Bronchial epithelial cell (primary cell): ENCODE results near the gene RAB27B. TPM values are rescaled to one million over a fixed set of nuclear protein-coding genes. Genes with fewer than 3 reads are reported as not detected.

Experiments used
- DNase-seq: peaks from one replicate; pipeline ENCODE4 v3.0.0-alpha.2; 2010; ENCODE audit warnings: low read depth
- FAIRE-seq: peaks from 2 replicates; lab custom pipeline; 2011; peaks lifted over from hg19 to GRCh38; lab: Jason Lieb, UNC
- H3K27me3 ChIP-seq: 2 replicates; pipeline ENCODE4 v1.5.1; 2011; ENCODE audit warnings: low read length; ENCODE audit not compliant: control insufficient read depth, insufficient read depth
- H3K36me3 ChIP-seq: 2 replicates; pipeline ENCODE4 v1.5.1; 2011; ENCODE audit warnings: low read length; ENCODE audit not compliant: control insufficient read depth, insufficient read depth
- H3K4me3 ChIP-seq: 2 replicates; pipeline ENCODE4 v1.5.1; 2011; ENCODE audit warnings: mild to moderate bottlenecking, low read depth, low read length, control low read depth
- CTCF ChIP-seq: IDR thresholded peaks from 2 replicates; pipeline ENCODE4 v1.5.1; 2011; ENCODE audit warnings: mild to moderate bottlenecking, moderate library complexity, low read length, control low read depth, inconsistent platforms; ENCODE audit not compliant: insufficient read depth, severe bottlenecking
- total RNA-seq: library from RNA; depleted of rRNA; stranded (reverse); fragments of >200 nt; gene quantifications from 2 replicates; pipeline ENCODE4 v1.2.1, GENCODE V29; 2014

RAB27B gene
- total RNA-seq, 1 donor from 2014 or later = 72.7 TPM

DNA sequence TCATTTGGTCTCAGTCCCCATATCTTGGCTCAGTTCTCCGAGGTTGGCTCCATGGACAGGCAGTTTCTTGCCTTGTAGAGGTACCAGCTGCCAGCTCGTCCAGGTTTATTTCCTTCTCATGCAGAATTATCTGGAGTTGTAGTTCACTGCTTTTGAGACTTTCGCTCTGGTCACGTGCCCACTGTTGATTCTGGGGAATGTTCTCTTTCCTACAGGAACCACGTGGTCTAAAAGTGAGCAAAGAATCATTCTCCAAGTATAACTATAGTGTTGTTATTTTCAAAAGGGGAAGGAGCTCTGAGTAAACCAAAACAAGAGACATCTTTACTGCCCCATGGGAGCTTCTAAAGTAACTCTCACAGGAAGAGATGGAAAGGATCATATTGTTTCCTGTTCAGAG lies 41.2 kb upstream of the RAB27B start:
- DNase-seq = no peak
- no peaks in the 10 kb centered on the region for H3K27me3 ChIP-seq
- FAIRE-seq = no peak
- no peaks in the 10 kb centered on the region for H3K36me3 ChIP-seq
- H3K4me3 ChIP-seq = no peak overlapping the region
- TF ChIP-seq CTCF = no peak

- no peak for FAIRE-seq
- no peak for TF ChIP-seq CTCF
- DNase-seq = no peak
- Histone ChIP-seq H3K27me3 (no peaks in the 10 kb centered on the region), H3K36me3 (no peaks in the 10 kb centered on the region), H3K4me3 (no peak overlapping the region)
These were observed 40.7 kb upstream of the RAB27B start for GRCh38 chr18:54787616-54788015.

- H3K4me3 ChIP-seq = no peak overlapping the region
- H3K36me3 ChIP-seq = no peaks in the 10 kb centered on the region
- FAIRE-seq (no peak), DNase-seq (no peak)
- H3K27me3 ChIP-seq = no peaks in the 10 kb centered on the region
- no peak for TF ChIP-seq CTCF
These were observed 38.2 kb upstream of the RAB27B start for GRCh38 chr18:54790109-54790508.

- no peak for FAIRE-seq
These were observed 36.6 kb upstream of the RAB27B start for GRCh38 chr18:54791657-54792056.

GRCh38 chr18:54792079-54792478 lies 36.2 kb upstream of the RAB27B start:
- FAIRE-seq = no peak
- DNase-seq = no peak
- Histone ChIP-seq H3K36me3 (no peaks in the 10 kb centered on the region), H3K27me3 (no peaks in the 10 kb centered on the region), H3K4me3 (no peak overlapping the region)
- TF ChIP-seq CTCF = no peak

More at GRCh38 chr18:54791657-54792056, 36.6 kb upstream of the RAB27B start:
- Histone ChIP-seq H3K36me3 (no peaks in the 10 kb centered on the region), H3K27me3 (no peaks in the 10 kb centered on the region), H3K4me3 (no peak overlapping the region)
- DNase-seq = no peak
- TF ChIP-seq CTCF = no peak

GRCh38 chr18:54794823-54795222 lies 33.5 kb upstream of the RAB27B start:
- no peaks in the 10 kb centered on the region for H3K36me3 ChIP-seq
- no peak overlapping the region for H3K4me3 ChIP-seq
- DNase-seq (no peak), FAIRE-seq (no peak)
- TF ChIP-seq CTCF = no peak
- no peaks in the 10 kb centered on the region for H3K27me3 ChIP-seq
